ENCODE results near the gene NAA35. TPM values are rescaled to one million over a fixed set of nuclear protein-coding genes. Genes with fewer than 3 reads are reported as not detected.
"Not testable (repeated sequence)": the region's sequence is repeated elsewhere in the genome, so short reads cannot be mapped to it uniquely, and the experiment has no call there.

NAA35 gene
- total and polyA plus RNA-seq, 2 experiments from 2014 or later, result 17.8 to 28.6 TPM

DNA sequence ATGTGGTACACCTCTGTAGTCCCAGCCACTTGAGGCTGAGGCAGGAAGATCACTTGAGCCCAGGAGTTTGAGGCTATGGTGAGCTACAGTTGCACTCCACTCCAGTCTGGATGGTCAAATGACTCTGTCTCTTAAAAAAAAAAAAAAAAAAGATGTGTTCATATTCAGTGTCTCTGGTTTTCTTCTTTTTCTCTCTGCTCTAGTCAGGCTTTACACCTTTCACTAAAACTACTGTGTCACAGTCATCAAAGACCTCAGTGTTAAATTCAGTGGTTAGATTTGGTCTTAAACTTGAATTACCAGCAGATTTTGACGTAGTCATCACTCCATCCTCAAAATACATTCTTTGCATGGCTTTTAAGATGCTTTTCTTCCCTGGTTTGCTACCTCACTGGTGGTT lies 28.8 kb downstream of the NAA35 start:
- Histone ChIP-seq H3K36me3 (replicated peaks; ENCODE audit: insufficient read depth, low read depth) (no peaks in the 10 kb centered on the region), H3K4me3 (no peak overlapping the region), H2AFZ (no peak overlapping the region), H3K9me2 (replicated peaks; ENCODE audit: insufficient read depth) (no peaks in the 10 kb centered on the region), H4K20me1 (ENCODE audit: insufficient read depth, poor library complexity, severe bottlenecking) (no peaks in the 10 kb centered on the region), H3K4me1 (ENCODE audit: insufficient read depth) (no peaks in the 10 kb centered on the region), H3K27ac (no peak overlapping the region), H3K9me3 (ENCODE audit: low read depth) (no peaks in the 10 kb centered on the region), H3K79me2 (peaks cover 4% of the 10 kb centered on the region), H3K4me2 (no peak overlapping the region), H3K27me3 (no peaks in the 10 kb centered on the region)
- TF ChIP-seq, protein P1, sequence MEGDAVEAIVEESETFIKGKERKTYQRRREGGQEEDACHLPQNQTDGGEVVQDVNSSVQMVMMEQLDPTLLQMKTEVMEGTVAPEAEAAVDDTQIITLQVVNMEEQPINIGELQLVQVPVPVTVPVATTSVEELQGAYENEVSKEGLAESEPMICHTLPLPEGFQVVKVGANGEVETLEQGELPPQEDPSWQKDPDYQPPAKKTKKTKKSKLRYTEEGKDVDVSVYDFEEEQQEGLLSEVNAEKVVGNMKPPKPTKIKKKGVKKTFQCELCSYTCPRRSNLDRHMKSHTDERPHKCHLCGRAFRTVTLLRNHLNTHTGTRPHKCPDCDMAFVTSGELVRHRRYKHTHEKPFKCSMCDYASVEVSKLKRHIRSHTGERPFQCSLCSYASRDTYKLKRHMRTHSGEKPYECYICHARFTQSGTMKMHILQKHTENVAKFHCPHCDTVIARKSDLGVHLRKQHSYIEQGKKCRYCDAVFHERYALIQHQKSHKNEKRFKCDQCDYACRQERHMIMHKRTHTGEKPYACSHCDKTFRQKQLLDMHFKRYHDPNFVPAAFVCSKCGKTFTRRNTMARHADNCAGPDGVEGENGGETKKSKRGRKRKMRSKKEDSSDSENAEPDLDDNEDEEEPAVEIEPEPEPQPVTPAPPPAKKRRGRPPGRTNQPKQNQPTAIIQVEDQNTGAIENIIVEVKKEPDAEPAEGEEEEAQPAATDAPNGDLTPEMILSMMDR (IDR thresholded peaks at IDR 0.05; ENCODE audit: poor library complexity), result no peak
- TF ChIP-seq EZH2 (IDR thresholded peaks at IDR 0.05; ENCODE audit: borderline replicate concordance) (no peak), EZH2phosphoT487 (IDR thresholded peaks at IDR 0.05; ENCODE audit: low read depth, severe bottlenecking, unreplicated experiment) (no peak)
- DNase-seq (ENCODE audit: low spot score), result no peak
- WGBS (ENCODE audit: low lambda C conversion rate, missing lambda C conversion rate), result 87% methylated on average over 1 of the region's 1 CpG

DNA sequence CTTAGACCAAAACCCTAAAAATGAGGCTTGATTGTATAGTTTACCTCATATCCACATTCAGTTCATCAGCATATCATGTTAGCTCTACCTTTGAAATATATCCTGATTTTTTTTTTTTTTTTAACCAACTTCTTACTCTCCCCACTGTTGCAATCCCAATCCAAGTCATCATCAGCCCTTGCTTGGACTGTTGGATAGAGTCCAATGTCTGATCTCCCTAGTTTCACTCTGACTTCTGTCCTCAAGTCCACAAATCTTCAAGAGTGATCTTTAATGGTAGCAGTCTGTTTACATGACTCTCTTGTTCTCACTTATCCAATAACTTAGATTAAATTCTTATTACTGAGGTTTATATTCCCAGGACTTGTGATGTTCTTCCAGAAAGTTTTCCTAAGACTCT lies 30.8 kb downstream of the NAA35 start:
- TF ChIP-seq EZH2 (IDR thresholded peaks at IDR 0.05; ENCODE audit: borderline replicate concordance) (no peak), EZH2phosphoT487 (IDR thresholded peaks at IDR 0.05; ENCODE audit: low read depth, severe bottlenecking, unreplicated experiment) (no peak)
- TF ChIP-seq, protein P1 (IDR thresholded peaks at IDR 0.05; ENCODE audit: poor library complexity), result no peak
- H3K4me3 ChIP-seq, result no peak overlapping the region
- no peaks in the 10 kb centered on the region for H3K9me3 ChIP-seq (ENCODE audit: low read depth)
- H2AFZ ChIP-seq, result no peak overlapping the region
- H3K79me2 ChIP-seq, result peaks cover 4% of the 10 kb centered on the region
- no peaks in the 10 kb centered on the region for H3K36me3 ChIP-seq (replicated peaks; ENCODE audit: insufficient read depth, low read depth)
- no peaks in the 10 kb centered on the region for H4K20me1 ChIP-seq (ENCODE audit: insufficient read depth, poor library complexity, severe bottlenecking)
- H3K4me2 ChIP-seq, result no peak overlapping the region
- no peak for DNase-seq (ENCODE audit: low spot score)
- H3K9me2 ChIP-seq (replicated peaks; ENCODE audit: insufficient read depth), result no peaks in the 10 kb centered on the region
- no peaks in the 10 kb centered on the region for H3K27me3 ChIP-seq
- no peak overlapping the region for H3K27ac ChIP-seq
- no peaks in the 10 kb centered on the region for H3K4me1 ChIP-seq (ENCODE audit: insufficient read depth)

DNA sequence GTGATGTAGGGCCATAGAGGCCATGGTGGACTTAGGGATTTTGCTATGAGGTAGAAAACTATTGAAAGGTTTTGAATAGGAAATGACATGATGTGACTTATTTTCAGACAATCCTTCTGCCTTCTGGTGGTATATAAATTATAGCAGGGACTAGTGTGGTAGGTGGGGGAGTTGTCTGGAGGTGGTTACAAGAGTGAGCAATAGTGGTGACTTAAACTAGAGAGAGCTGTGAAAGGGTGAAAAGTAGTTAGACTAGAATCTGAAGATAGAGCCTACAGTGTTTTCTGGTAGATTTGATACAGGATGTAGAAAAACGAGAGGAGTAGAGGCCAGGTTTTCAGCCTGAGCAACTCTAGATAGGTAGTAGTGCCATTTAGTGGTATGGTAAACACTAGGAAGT lies 32.3 kb downstream of the NAA35 start:
- Histone ChIP-seq H3K9me3 (ENCODE audit: low read depth) (no peaks in the 10 kb centered on the region), H3K9me2 (replicated peaks; ENCODE audit: insufficient read depth) (no peaks in the 10 kb centered on the region), H3K4me3 (no peak overlapping the region), H3K4me1 (ENCODE audit: insufficient read depth) (no peaks in the 10 kb centered on the region), H3K27me3 (no peaks in the 10 kb centered on the region), H3K27ac (no peak overlapping the region), H3K79me2 (peaks cover 4% of the 10 kb centered on the region), H3K4me2 (no peak overlapping the region), H2AFZ (no peak overlapping the region), H3K36me3 (replicated peaks; ENCODE audit: insufficient read depth, low read depth) (no peaks in the 10 kb centered on the region), H4K20me1 (ENCODE audit: insufficient read depth, poor library complexity, severe bottlenecking) (no peaks in the 10 kb centered on the region)
- no peak for DNase-seq (ENCODE audit: low spot score)
- WGBS (ENCODE audit: low lambda C conversion rate, missing lambda C conversion rate), result 85% methylated on average over 1 of the region's 1 CpG
- TF ChIP-seq EZH2 (IDR thresholded peaks at IDR 0.05; ENCODE audit: borderline replicate concordance), result no peak
- TF ChIP-seq, protein P1 (IDR thresholded peaks at IDR 0.05; ENCODE audit: poor library complexity), result no peak
- TF ChIP-seq EZH2phosphoT487 (IDR thresholded peaks at IDR 0.05; ENCODE audit: low read depth, severe bottlenecking, unreplicated experiment), result no peak

DNA sequence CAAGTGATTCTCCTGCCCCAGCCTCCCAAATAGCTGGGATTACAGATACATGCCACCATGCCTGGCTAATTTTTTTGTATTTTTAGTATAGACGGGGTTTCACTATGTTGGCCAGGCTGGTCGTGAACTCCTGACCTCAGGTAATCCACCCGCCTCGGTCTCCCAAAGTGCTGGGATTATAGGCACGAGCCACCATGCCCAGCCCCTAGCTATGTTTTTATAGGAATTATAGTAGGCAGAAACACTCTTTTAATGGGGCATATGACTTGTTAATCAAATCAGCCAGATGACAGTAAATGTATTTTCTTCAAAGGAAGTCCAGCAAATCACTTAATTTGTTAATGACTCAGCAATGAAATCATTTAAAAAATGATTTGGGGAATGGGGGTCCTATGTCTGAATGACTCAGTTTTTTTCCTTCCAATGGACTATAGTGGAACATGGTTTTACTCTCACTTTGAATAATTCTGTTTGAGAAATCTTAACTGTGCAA lies 33.2 kb downstream of the NAA35 start:
- H3K27ac ChIP-seq; H3K4me3 ChIP-seq; H2AFZ ChIP-seq; DNase-seq (ENCODE audit: low spot score); H3K36me3 ChIP-seq (replicated peaks; ENCODE audit: insufficient read depth, low read depth); H3K9me2 ChIP-seq (replicated peaks; ENCODE audit: insufficient read depth); H3K79me2 ChIP-seq; H3K4me1 ChIP-seq (ENCODE audit: insufficient read depth); H3K9me3 ChIP-seq (ENCODE audit: low read depth); H3K27me3 ChIP-seq; H4K20me1 ChIP-seq (ENCODE audit: insufficient read depth, poor library complexity, severe bottlenecking); H3K4me2 ChIP-seq: not testable (repeated sequence)
- WGBS (ENCODE audit: low lambda C conversion rate, missing lambda C conversion rate), result 87% methylated on average over 5 of the region's 5 CpGs
